ENCODE results near the gene CMTM3. TPM values are rescaled to one million over a fixed set of nuclear protein-coding genes. Genes with fewer than 3 reads are reported as not detected.
"Not testable (repeated sequence)": the region's sequence is repeated elsewhere in the genome, so short reads cannot be mapped to it uniquely, and the experiment has no call there.

CMTM3 gene
- total and polyA plus RNA-seq, 12 donors = 6.6 to 19.9 (median 7.9) TPM

DNA sequence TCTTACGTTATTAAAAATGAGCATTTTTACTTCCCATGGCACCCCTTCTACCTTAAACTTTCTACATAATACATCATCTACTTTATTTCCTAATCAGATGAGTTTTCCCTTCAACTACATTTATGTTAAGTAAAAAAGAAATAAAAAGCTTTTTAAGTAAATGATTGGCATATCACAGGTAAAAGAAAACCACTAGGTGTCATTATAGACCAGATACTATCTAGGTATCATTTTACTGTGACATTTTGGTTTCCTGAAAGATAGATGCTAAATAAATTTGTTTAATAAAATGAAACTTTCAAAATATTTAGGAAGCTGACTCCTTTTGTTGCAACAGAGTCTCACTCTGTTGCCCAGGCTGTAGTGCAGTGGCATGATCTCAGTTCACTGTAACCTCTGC lies 42.1 kb upstream of the CMTM3 start:
- WGBS, 2 donors = 87 to 89% methylated on average over 1 of the region's 1 CpG
- intact Hi-C loops (cut with DNase I) = no loop called here

DNA sequence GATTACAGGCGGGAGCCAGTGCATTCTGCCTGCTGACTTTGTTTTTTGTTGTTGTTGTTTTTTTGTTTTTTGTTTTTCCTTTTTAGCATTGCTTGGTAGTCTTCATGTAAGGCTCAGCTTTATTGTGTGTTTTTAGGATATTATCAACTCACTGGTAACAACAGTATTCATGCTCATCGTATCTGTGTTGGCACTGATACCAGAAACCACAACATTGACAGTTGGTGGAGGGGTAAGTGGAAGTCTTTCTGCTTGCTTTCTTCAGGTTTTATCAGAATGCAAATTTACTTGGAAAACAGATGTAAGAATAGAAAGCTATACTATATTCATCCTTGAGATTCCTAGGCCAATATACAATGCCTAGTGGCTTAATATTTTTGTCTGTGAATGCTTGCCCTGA lies 41.5 kb upstream of the CMTM3 start:
- H3K27me3 ChIP-seq = no peaks in the 10 kb centered on the region
- H3K4me1 ChIP-seq = peaks cover 0 to 37% (median 0%) of the 10 kb centered on the region in 9 donors
- whole genome bisulfite sequencing, 2 donors = 95 to 100% methylated on average over 2 of the region's 2 CpGs
- ATAC-seq (no peak), DNase-seq (no peak)
- H3K9me3 ChIP-seq = peaks cover 0 to 4% (median 0%) of the 10 kb centered on the region in 11 donors
- intact Hi-C loops (cut with DNase I) = no loop called here
- TF ChIP-seq, protein P1, sequence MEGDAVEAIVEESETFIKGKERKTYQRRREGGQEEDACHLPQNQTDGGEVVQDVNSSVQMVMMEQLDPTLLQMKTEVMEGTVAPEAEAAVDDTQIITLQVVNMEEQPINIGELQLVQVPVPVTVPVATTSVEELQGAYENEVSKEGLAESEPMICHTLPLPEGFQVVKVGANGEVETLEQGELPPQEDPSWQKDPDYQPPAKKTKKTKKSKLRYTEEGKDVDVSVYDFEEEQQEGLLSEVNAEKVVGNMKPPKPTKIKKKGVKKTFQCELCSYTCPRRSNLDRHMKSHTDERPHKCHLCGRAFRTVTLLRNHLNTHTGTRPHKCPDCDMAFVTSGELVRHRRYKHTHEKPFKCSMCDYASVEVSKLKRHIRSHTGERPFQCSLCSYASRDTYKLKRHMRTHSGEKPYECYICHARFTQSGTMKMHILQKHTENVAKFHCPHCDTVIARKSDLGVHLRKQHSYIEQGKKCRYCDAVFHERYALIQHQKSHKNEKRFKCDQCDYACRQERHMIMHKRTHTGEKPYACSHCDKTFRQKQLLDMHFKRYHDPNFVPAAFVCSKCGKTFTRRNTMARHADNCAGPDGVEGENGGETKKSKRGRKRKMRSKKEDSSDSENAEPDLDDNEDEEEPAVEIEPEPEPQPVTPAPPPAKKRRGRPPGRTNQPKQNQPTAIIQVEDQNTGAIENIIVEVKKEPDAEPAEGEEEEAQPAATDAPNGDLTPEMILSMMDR (IDR thresholded peaks at IDR 0.05) = no peak
- H3K27ac ChIP-seq = no peak overlapping the region
- no peak overlapping the region for H3K4me3 ChIP-seq
- H3K36me3 ChIP-seq = peaks cover 0 to 99% (median 0%) of the 10 kb centered on the region in 9 donors

More for the DNA sequence above, 42.1 kb upstream of the CMTM3 start:
- Histone ChIP-seq H3K4me1 (peaks cover 0 to 40% (median 0%) of the 10 kb centered on the region in 9 donors), H3K36me3 (peaks cover 0 to 99% (median 0%) of the 10 kb centered on the region in 9 donors), H3K27ac (no peak overlapping the region), H3K9me3 (peaks cover 0 to 3% (median 0%) of the 10 kb centered on the region in 11 donors), H3K4me3 (no peak overlapping the region), H3K27me3 (no peaks in the 10 kb centered on the region)
- DNase-seq (no peak), ATAC-seq (no peak)
- TF ChIP-seq, protein P1 (IDR thresholded peaks at IDR 0.05) = peak in 3 of 9 donors; percentile 10 to 31 (median 17)

DNA sequence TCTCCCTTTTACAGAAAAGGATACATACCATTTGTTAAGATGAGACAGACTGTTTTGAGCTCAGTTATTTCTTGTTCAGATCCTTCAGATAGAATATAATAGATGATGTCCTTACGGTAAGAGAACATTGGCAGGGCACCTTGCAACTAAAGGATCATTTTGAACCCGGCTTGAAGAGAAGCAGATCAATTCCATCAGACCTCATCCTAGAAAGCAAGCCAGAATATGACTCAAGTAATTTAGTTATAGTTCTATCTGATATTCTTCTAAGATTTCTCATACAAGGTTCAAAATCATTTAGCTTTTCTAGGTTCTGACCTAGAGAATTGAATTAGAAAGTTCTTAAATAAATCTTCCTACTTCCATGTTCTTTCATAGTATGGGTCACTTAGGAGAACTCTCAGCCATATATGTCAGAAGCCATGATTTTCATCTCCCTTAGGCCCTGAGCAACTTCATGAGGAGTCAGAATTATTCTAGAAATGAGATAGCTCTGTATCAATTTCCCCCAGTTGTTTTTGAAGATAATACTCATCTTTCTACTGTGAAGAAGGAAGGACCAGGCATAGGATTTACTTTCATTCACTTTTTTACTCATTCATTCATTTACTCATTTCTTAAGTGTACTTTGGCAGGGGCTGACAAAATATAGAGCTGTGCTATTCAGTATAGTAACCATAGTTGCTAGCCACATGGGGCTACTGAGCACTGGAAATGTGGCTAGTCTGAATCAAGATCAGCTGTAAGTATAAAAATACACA lies 40.8 kb upstream of the CMTM3 start:
- ATAC-seq = no peak
- Histone ChIP-seq H3K4me1 (peaks cover 0 to 39% (median 0%) of the 10 kb centered on the region in 9 donors), H3K9me3 (peaks cover 0 to 4% (median 0%) of the 10 kb centered on the region in 11 donors), H3K27me3 (no peaks in the 10 kb centered on the region), H3K4me3 (no peak overlapping the region), H3K27ac (no peak overlapping the region), H3K36me3 (peaks cover 0 to 91% (median 0%) of the 10 kb centered on the region in 9 donors)
- TF ChIP-seq, protein P1 (IDR thresholded peaks at IDR 0.05) = no peak
- intact Hi-C loops (cut with DNase I) = no loop called here
- 95% methylated on average over 2 of the region's 2 CpGs for WGBS, 2 donors
- DNase-seq = no peak

DNA sequence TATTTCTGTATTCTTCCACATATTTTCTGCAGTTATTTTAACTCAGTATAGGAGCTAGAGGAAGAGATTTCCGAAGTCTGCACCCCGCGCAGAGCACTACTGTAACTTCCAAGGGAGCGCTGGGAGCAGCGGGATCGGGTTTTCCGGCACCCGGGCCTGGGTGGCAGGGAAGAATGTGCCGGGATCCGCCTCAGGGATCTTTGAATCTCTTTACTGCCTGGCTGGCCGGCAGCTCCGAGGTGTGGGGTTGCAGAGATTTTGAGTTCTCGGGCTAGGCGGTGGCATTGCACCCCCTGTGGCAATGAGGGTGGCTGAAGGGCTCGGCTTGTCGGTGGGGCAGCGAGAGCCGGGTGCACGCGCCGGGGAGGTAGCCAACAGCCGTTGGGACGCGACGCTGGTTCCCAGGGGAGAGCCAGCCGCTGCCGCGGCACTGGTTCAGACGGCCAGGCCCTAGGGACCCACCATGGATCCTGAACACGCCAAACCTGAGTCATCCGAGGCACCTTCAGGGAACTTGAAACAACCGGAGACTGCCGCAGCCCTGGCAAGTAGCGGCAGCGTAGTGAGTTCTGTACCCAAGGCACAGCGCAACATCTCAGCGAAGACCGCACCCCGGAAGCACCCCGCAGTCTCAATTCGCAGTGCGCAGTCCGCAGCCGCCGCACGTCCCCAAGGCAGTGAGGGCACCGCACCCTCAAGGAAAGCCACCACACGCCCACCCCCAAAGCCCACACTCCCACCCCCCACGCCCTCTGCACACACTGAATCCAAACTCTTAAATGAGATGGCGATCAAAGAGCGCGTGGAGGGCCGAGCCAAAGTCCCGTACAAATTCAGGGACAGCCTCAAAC lies 38.2 kb upstream of the CMTM3 start, which contains the start of gene CMTM1:
Gene CMTM1 (plus strand): TSS at position 389 of the 851 bp plus-strand sequence. CDS start 75 bp downstream, at position 464.
- Histone ChIP-seq H3K27ac (no peak within 1 kb of the TSS), H3K9me3 (peaks cover 0 to 4% (median 0%) of the 10 kb centered on the region in 11 donors), H3K4me1 (peaks cover 0 to 43% (median 0%) of the 10 kb centered on the region in 9 donors), H3K27me3 (no peaks in the 10 kb centered on the region), H3K36me3 (peaks cover 0 to 67% (median 0%) of the 10 kb centered on the region in 9 donors), H3K4me3 (no peak within 1 kb of the TSS)
- intact Hi-C loops (cut with DNase I) = no loop called here
- ATAC-seq (no peak), DNase-seq (no peak)
- TF ChIP-seq, protein P1 (IDR thresholded peaks at IDR 0.05) = no peak
- WGBS, 2 donors = 93 to 95% methylated on average over 54 of the region's 54 CpGs

DNA sequence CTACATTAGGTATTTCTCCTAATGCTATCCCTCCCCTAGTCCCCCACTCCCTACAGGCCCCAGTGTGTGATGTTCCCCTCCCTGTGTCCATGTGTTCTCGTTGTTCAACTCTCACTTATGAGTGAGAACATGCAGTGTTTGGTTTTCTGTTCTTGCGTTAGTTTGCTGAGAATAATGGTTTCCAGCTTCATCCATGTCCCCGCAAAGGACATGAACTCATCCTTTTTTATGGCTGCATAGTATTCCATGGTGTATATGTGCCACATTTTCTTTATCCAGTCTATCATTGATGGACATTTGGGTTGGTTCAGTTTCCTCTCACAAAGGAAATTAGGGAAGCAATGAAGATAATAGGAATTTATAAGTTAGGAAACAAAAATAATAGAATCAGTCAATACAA lies 37.2 kb upstream of the CMTM3 start:
- Histone ChIP-seq H3K4me1 (peaks cover 0 to 33% (median 0%) of the 10 kb centered on the region in 9 donors), H3K36me3 (peaks cover 0 to 57% (median 0%) of the 10 kb centered on the region in 9 donors)
- H3K27me3 ChIP-seq; intact Hi-C loops (cut with DNase I); DNase-seq; ATAC-seq; H3K27ac ChIP-seq; H3K4me3 ChIP-seq; H3K9me3 ChIP-seq: not testable (repeated sequence)
- WGBS, 2 donors = 95 to 96% methylated on average over 3 of the region's 3 CpGs
